Brain microvascular endothelial cell (primary cell): Measurements from ENCODE around the gene PAM16.
A peak's percentile ranks its signal among the peaks of the same experiment; 100 is the strongest.

Experiments
- DNase-seq: peaks from one replicate; pipeline ENCODE4 v3.0.0-alpha.2; 2020
- H3K27ac ChIP-seq: fragments of 250-450 bp; sonication (Bioruptor Pico); 2 replicates; pipeline ENCODE4 v1.5.1; 2020; ENCODE audit warnings: mild to moderate bottlenecking, moderate library complexity
- H3K27me3 ChIP-seq: fragments of 250-450 bp; sonication (Bioruptor Pico); replicated peaks from 2 replicates; pipeline ENCODE4 v1.5.1; 2020; ENCODE audit warnings: mild to moderate bottlenecking
- H3K36me3 ChIP-seq: fragments of 250-450 bp; sonication (Bioruptor Pico); replicated peaks from 2 replicates; pipeline ENCODE4 v1.5.1; 2020; ENCODE audit warnings: mild to moderate bottlenecking
- H3K4me3 ChIP-seq: 2 replicates; pipeline ENCODE4 v1.5.1; 2011; ENCODE audit warnings: low read depth, mild to moderate bottlenecking, control low read depth, low read length, moderate library complexity
- CTCF ChIP-seq: IDR thresholded peaks from 2 replicates; pipeline ENCODE4 v1.5.1; 2011; ENCODE audit warnings: low read depth, mild to moderate bottlenecking, moderate library complexity, low read length, control low read depth, inconsistent platforms; ENCODE audit errors: missing control alignments
- in situ Hi-C: cut with HindIII; loops from 2 replicates; pipeline ENCODE4 v1.10.0; 2017; ENCODE audit warnings: low sequenced_read_pairs, low pct_ligation_motif_present

PAM16 gene

GRCh38 chr16:4359914-4360313 is 8.8 kb upstream of the PAM16 start:
- DNase-seq = no peak
- no peak overlapping the region for H3K4me3 ChIP-seq
- TF ChIP-seq CTCF = no peak
- no peaks in the 10 kb centered on the region for H3K27me3 ChIP-seq
- in situ Hi-C loops = no loop called here
- no peak overlapping the region for H3K27ac ChIP-seq
- H3K36me3 ChIP-seq = peaks cover 6% of the 10 kb centered on the region

DNA sequence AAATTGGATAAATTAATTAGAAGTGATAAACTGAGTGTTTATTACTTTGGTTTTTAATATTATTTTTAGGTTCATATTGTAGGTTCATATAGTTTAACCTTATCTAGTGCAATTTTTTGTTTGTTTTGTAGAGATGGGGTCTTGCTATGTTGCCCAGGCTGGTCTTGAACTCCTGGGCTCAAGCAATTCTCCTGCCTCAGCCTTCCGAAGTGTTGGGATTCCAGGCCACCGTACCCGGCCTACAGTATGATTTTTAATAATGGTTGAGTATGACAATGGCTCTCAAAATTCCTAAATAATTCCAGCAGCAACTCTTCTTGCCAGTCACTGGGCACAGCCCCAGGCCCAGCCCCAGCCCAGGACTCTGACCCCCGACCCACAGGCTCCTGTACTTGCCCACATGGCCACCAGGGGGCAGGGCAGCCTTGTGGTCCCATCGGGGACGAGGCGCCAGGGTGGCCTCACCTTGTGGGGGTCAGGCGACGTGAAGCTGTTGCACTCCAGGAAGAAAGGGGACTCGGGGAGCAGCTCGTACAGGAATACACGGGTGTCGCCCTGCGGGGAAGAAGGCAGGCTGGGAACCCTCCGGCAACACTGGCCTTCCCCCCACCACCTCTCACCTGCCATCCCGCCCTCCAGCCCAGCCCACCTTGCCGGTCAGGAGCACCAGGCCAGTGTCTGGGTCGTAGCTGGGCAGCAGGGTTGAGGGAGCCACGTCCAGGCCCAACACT is 7.9 kb upstream of the PAM16 start:
- TF ChIP-seq CTCF = peak; percentile 94
- Histone ChIP-seq H3K27me3 (no peaks in the 10 kb centered on the region), H3K4me3 (no peak overlapping the region), H3K36me3 (no peaks in the 10 kb centered on the region), H3K27ac (no peak overlapping the region)
- no peak for DNase-seq
- in situ Hi-C loops = no loop called here

DNA sequence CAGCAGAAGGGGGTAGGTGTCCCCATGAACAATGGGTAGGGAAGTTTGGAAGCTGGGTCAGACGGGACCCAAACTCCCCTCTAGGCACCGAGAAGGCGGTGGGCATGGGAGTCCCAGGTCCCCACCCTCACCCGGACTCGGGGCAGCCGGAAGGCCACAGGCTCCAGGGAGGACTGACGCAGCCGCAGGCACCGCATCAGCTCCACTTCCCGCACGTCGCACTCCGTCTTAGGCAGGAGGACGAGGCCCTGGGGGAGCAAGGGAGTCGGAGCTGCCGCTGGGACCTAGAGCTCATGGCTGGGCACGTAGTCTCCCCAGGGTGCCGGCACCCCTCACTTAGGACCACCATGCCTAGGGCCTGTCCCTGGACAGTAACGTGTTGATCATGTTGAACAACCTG is 7.1 kb upstream of the PAM16 start:
- Histone ChIP-seq H3K4me3 (no peak overlapping the region), H3K27me3 (no peaks in the 10 kb centered on the region), H3K27ac (no peak overlapping the region), H3K36me3 (no peaks in the 10 kb centered on the region)
- in situ Hi-C loops = no loop called here
- TF ChIP-seq CTCF = no peak
- no peak for DNase-seq

DNA sequence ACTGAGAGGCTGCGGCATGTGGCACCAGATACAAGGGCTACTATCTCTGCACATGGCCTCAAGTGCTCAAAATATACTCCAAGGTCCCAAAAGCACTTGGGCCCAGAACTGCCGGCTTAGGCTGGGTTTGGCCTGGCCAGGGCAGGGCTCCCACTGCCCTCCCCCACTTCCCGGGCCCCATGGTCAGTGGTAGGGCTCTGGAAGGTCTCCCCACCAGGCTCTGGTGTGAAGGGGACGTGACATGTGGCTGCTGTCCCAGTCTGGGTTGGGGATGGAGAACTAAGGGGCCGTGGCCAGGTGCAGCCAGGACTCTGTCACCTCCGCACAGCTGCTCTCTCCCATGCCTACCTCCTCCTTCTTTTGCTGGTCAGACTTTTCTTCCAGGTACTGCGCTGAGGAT is 5.7 kb upstream of the PAM16 start:
- no peak for DNase-seq
- Histone ChIP-seq H3K27me3 (no peaks in the 10 kb centered on the region), H3K4me3 (no peak overlapping the region), H3K27ac (no peak overlapping the region), H3K36me3 (no peaks in the 10 kb centered on the region)
- no peak for TF ChIP-seq CTCF
- in situ Hi-C loops = no loop called here

GRCh38 chr16:4354512-4355409 is 3.6 kb upstream of the PAM16 start:
- Histone ChIP-seq H3K27ac (no peak overlapping the region), H3K36me3 (no peaks in the 10 kb centered on the region), H3K27me3 (no peaks in the 10 kb centered on the region), H3K4me3 (no peak overlapping the region)
- no peak for DNase-seq
- TF ChIP-seq CTCF = no peak
- in situ Hi-C loops = no loop called here
